ENCODE measurements around the gene CD47.

GRCh38 chr3:108130701-108131474, 40.1 kb upstream of the CD47 start:
- no peak for TF ChIP-seq CTCF (IDR thresholded peaks at IDR 0.05)
- TF ChIP-seq POLR2A (IDR thresholded peaks at IDR 0.05) = no peak
- no peak for TF ChIP-seq POLR2AphosphoS5 (IDR thresholded peaks at IDR 0.05)

Measured in stomach (tissue), 4 donors.